ENCODE measurements around the gene MRPL12. TPM values are rescaled to one million over a fixed set of nuclear protein-coding genes. Genes with fewer than 3 reads are reported as not detected.

The MRPL12 gene
- total and polyA plus RNA-seq, 2 of the 13 experiments (the other 11 are each of a cell fraction or from before 2014, with no cell fraction given): 39.1 to 94.1 TPM

- TF ChIP-seq BRF2 (CRISPR knock-in tag; IDR thresholded peaks at IDR 0.05) (peak; percentile 45; the same call in 1 of the 2 replicates), DMTF1 (CRISPR knock-in tag; IDR thresholded peaks at IDR 0.05) (no peak), TAF15 (IDR thresholded peaks at IDR 0.05; ENCODE audit: low read depth, low read length, poor library complexity, severe bottlenecking) (no peak), REXO4 (CRISPR knock-in tag; IDR thresholded peaks at IDR 0.05; ENCODE audit: borderline replicate concordance) (no peak), NFATC3 (CRISPR knock-in tag; IDR thresholded peaks at IDR 0.05) (no peak), GABPA (IDR thresholded peaks at IDR 0.05; ENCODE audit: low read depth, low read length) (no peak), GABPA (CRISPR knock-in tag; IDR thresholded peaks at IDR 0.05; ENCODE audit: low read depth) (no peak), ZNF790 (CRISPR knock-in tag; IDR thresholded peaks at IDR 0.05; ENCODE audit: borderline replicate concordance) (no peak), ZNF136 (CRISPR knock-in tag; IDR thresholded peaks at IDR 0.05; ENCODE audit: low read depth) (no peak), SRF (IDR thresholded peaks at IDR 0.05; ENCODE audit: low read depth, low read length) (no peak), TCF7L2 (IDR thresholded peaks at IDR 0.05; ENCODE audit: low read depth, low read length) (no peak), YY1 (IDR thresholded peaks at IDR 0.05; ENCODE audit: insufficient read depth, insufficient replicate concordance, low read depth, low read length) (no peak), PHF20 (CRISPR knock-in tag; IDR thresholded peaks at IDR 0.05) (0 out of 2 replicates have a peak, but pooled peaks have one; percentile 9), ZFP41 (CRISPR knock-in tag; IDR thresholded peaks at IDR 0.05; ENCODE audit: borderline replicate concordance) (no peak), ZNF782 (CRISPR knock-in tag; IDR thresholded peaks at IDR 0.05; ENCODE audit: borderline replicate concordance) (peak; percentile 35; the same call in 1 of the 2 replicates), ZNF281 (CRISPR knock-in tag; IDR thresholded peaks at IDR 0.05; ENCODE audit: borderline replicate concordance) (no peak; the same call in 1 of the 2 replicates), CSRNP2 (CRISPR knock-in tag; conservative IDR thresholded peaks at IDR 0.05; ENCODE audit: low read depth) (no peak), ZFYVE20 (CRISPR knock-in tag; IDR thresholded peaks at IDR 0.05; ENCODE audit: borderline replicate concordance, low read depth) (no peak)
Measured at GRCh38 chr17:81655378-81656117, 47.6 kb upstream of the MRPL12 start (continued).

All from HepG2 (cell line).